Lower lobe of right lung (tissue), 2 donors: Measurements from ENCODE around the gene C5orf34. TPM values are rescaled to one million over a fixed set of nuclear protein-coding genes. Genes with fewer than 3 reads are reported as not detected.

Experiments
- ATAC-seq, 2 donors: fragments of 200-7000 bp; cut with Tn5 transposase; one replicate each; pipeline ENCODE4 v1.9.1; 2020 to 2022; ENCODE audit warnings: mild to moderate bottlenecking in 2 of 2, moderate library complexity in 2 of 2
- DNase-seq: peaks from one replicate; pipeline ENCODE4 v3.0.0-alpha.2; 2020
- H3K27ac ChIP-seq: fragments of 200-600 bp; one replicate; pipeline ENCODE4 v1.8.0; 2022
- H3K27me3 ChIP-seq: fragments of 200-600 bp; one replicate; pipeline ENCODE4 v1.8.0; 2022; ENCODE audit warnings: low read depth
- H3K36me3 ChIP-seq: fragments of 200-600 bp; one replicate; pipeline ENCODE4 v1.8.0; 2022; ENCODE audit warnings: mild to moderate bottlenecking
- H3K4me1 ChIP-seq: fragments of 200-600 bp; one replicate; pipeline ENCODE4 v1.8.0; 2022
- H3K4me3 ChIP-seq: fragments of 200-600 bp; one replicate; pipeline ENCODE4 v1.8.0; 2022; ENCODE audit warnings: mild to moderate bottlenecking
- H3K9me3 ChIP-seq: fragments of 200-600 bp; one replicate; pipeline ENCODE4 v1.8.0; 2022
- CTCF ChIP-seq: fragments of 200-600 bp; IDR thresholded peaks from one replicate; pipeline ENCODE4 v1.8.0; 2022; ENCODE audit warnings: antibody characterized with exemption, mild to moderate bottlenecking
- intact Hi-C: fragments of 100-400 bp; cut with DNase I; formaldehyde crosslinking; loops from one replicate; pipeline ENCODE4 v1.11.0; 2022
- long read RNA-seq: library from polyadenylated mRNA; unstranded; transcript quantifications from one replicate; pipeline ENCODE4 v2.0.0, GENCODE V29; 2021
- total RNA-seq: library from RNA; stranded (reverse); fragmentation: NEBNext Ultra II Directional; extraction: Animal tissue kit (Norgen Biotek cat#: 25700); gene quantifications from one replicate; pipeline ENCODE4 v1.2.1, GENCODE V29; 2021
- donor health status: DM: no; HTN: yes; CAD: no; lungs with severe emphysema.

The C5orf34 gene, protein sequence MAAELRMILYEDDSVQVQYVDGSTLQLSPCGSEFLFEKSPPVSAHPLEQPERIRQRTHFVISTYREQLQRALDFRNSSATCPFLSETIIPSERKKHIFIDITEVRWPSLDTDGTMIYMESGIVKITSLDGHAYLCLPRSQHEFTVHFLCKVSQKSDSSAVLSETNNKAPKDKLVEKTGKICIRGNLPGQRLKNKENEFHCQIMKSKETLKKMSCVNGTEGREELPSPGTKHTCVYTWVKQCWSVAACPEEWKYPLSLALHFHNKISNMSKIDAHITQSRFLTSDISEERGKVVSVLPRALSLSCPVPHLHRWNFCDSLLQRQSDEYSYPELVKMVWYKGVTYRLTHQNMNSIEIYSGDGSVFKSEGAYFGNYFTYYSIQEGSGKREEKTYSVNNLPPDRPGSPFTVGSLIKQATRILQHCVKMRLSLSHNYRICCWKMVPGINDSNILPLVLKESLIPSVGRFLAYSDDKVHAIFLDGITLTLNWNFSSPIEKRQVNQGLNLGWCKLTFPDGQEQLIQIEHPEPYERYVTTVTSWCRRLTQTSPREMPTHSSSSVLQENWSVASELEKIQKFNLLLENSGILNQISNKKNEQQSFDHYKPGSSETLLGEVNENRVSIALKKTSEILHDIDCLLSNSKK
- 1.4 TPM for total RNA-seq
- long read RNA-seq, partial matches to known transcripts = 0 of 5 reads
- long read RNA-seq, other reads (novel, unspliced or antisense) = 5 of 5 reads

GRCh38 chr5:43514816-43515677, at the start of gene C5orf34:
TSS of gene C5orf34 (minus strand) at chr5:43515148. CDS start at chr5:43509339, 5,809 bp downstream.
- peaks cover 8% of the 10 kb centered on the region for H3K4me1 ChIP-seq
- intact Hi-C loops = no loop called here
- peak; percentile 96 for DNase-seq

DNA sequence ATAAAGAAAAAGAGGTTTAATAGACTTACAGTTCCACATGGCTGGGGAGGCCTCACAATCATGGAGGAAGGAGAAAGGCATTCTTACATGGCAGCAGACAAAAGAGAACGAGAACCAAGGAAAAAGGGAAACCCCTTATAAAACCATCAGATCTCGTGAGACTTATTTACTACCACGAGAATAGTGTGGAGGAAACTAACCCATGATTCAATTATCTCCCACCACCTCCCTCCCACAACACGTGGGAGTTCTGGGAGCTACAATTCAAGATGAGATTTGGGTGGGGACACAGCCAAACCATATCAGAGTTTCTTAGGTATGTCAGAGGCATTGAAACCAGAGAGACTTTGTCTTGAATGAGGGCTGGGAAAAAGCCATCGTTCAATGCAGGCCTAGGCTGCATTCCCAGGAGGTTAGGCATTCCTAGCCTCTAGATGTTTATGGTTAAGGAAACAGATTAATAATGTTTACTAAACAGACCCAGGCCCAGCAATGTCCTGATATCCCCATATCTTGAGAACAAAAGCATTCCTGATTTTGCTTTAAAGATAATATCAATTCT, 49.4 kb upstream of the C5orf34 start:
- Histone ChIP-seq H3K4me3 (no peak overlapping the region), H3K36me3 (no peaks in the 10 kb centered on the region), H3K9me3 (no peaks in the 10 kb centered on the region), H3K27ac (no peak overlapping the region), H3K27me3 (no peaks in the 10 kb centered on the region), H3K4me1 (no peaks in the 10 kb centered on the region)
- DNase-seq = no peak
- intact Hi-C loops = no loop called here
- no peak for TF ChIP-seq CTCF
- ATAC-seq = no peak

More at GRCh38 chr5:43514816-43515677, at the start of gene C5orf34:
- peak; percentile 100 for ATAC-seq
- no peak for TF ChIP-seq CTCF
- H3K4me3 ChIP-seq = peak within 1 kb of the TSS; percentile 74
- H3K9me3 ChIP-seq = no peaks in the 10 kb centered on the region
- no peaks in the 10 kb centered on the region for H3K36me3 ChIP-seq
- no peaks in the 10 kb centered on the region for H3K27me3 ChIP-seq
- H3K27ac ChIP-seq = peak within 1 kb of the TSS; percentile 85

DNA sequence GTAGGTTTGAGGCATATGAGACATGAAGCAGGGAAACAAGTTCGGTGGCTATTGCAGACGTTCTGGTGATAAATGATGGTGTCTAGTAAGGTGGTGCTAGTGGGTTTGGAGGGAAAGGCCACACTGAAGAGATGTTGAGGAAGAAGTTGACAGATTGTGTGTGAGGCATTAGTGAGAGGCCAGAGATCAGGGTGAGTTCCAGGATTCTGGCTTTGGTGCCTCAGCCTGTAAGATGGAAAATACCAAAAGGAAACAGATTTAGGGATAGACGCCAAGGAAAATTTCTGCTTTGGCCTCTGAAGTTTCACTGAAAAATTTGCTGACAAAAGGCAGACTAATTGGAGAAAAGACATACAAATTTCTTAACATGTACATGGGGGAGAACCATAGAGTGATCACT, 48.4 kb upstream of the C5orf34 start:
- H3K4me3 ChIP-seq = no peak overlapping the region
- no peaks in the 10 kb centered on the region for H3K9me3 ChIP-seq
- intact Hi-C loops = no loop called here
- ATAC-seq = no peak
- no peaks in the 10 kb centered on the region for H3K4me1 ChIP-seq
- DNase-seq = no peak
- H3K27ac ChIP-seq = no peak overlapping the region
- no peak for TF ChIP-seq CTCF
- H3K27me3 ChIP-seq = no peaks in the 10 kb centered on the region
- no peaks in the 10 kb centered on the region for H3K36me3 ChIP-seq

DNA sequence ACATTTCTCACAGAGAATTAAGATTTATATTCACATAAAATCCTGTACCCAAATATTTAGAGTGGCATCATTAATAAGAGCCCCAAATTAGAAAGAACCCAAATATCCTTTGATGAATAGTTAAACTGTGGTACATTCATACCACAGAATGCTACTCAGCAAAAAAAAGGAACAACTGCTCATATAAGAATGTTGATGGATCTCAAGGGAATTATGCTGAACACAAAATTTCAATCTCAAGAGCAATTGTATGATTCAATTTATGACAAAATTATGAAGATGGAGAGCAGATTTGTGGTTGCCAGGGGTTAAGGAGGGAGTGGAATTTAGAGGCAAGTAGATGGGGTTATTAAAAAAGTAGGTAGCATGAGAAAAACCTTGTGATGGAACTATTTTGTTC, 46.4 kb upstream of the C5orf34 start:
- Histone ChIP-seq H3K4me1 (no peaks in the 10 kb centered on the region), H3K27me3 (no peaks in the 10 kb centered on the region), H3K4me3 (no peak overlapping the region), H3K27ac (no peak overlapping the region), H3K36me3 (no peaks in the 10 kb centered on the region), H3K9me3 (no peaks in the 10 kb centered on the region)
- ATAC-seq (no peak), DNase-seq (no peak)
- intact Hi-C loops = no loop called here
- no peak for TF ChIP-seq CTCF

DNA sequence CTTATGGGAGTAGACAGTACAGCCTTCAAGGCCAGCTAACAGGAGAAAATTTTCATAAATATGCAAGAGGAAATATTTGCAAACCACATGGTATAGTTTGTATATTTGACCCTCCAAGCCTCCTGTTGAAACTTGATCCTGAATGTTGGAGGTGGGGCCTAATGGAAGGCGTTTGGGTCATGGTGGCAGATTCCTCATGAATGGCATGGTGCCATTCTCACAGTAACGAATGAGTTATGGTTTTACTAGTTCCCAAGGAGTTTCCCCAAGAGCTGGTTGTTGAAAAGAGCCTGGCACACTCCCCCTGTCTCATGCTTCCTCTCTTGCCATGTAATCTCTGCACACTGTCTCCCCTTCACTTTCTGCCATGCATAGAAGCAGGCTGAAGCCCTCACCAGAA, 45.2 kb upstream of the C5orf34 start:
- no peak for DNase-seq
- intact Hi-C loops = no loop called here
- no peak for ATAC-seq
- no peak for TF ChIP-seq CTCF
- peaks cover 1% of the 10 kb centered on the region for H3K36me3 ChIP-seq
- H3K4me3 ChIP-seq = no peak overlapping the region
- H3K4me1 ChIP-seq = peaks cover 8% of the 10 kb centered on the region
- no peaks in the 10 kb centered on the region for H3K27me3 ChIP-seq
- H3K27ac ChIP-seq = no peak overlapping the region
- H3K9me3 ChIP-seq = no peaks in the 10 kb centered on the region
